DMS53 (cell line): ENCODE results near the gene AUNIP.

ENCODE experiments used
- DNase-seq: peaks from one replicate; lab custom pipeline; 2025; lab: John Stamatoyannopoulos, UW

AUNIP gene

DNA sequence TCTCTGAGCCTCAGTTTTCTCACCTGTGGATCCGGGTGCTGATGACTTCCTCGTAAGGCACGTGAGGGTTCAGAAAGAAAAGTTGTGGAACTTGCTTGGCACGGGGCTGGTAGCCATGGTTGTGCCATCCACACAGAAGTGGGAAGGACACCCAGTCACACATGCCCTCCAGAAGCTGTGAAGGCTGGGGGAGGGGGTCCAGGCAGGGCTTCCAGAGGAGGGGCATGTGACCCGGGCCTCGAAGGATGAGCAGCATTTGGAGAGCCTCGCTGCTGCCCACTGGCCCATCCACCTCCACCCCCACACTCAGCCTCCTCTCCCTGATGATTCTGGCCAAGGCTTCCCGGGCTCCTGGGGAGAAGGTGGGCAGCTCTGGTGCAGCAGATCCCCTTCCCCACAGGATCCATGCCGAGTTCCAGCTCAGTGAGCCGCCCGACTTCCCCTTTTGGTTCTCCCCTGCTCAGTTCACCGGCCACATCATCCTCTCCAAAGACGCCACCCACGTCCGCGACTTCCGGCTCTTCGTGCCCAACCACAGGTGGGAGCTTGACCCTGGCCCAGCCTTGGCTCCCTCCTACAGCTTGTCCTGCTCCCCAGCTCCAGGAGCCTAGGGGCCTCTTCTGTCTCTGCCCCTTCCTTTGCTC is 49.9 kb downstream of the AUNIP start:
- no peak for DNase-seq

DNA sequence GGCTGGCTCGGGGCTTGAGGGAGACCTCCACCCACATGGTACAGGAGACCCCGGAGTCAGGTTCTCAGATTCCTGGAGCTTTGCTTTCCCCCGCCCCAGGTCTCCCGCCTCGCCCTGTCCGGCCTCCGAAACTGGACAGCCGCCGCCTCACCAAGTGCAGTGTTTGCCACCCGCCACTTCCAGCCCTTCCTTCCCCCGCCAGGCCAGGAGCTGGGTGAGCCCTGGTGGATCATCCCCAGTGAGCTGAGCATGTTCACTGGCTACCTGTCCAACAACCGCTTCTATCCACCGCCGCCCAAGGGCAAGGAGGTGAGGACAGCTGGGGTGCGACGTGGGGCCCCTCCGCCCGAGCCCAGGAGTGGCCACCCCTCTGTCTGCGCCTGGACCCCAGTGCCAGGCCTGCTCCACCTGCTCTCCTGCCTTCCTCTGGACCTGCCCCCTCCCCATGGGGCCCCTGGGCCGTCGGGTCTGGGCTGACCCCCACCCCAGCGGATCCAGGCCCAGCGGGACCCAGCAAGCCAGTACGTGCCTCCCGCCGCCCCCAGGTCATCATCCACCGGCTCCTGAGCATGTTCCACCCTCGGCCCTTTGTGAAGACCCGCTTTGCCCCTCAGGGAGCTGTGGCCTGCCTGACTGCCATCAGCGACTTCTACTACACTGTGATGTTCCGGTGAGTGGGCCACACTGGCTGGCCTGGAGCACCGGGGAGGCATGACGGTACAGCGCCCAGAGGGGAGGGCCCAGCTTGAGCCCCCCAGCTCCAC is 50.6 kb downstream of the AUNIP start:
- no peak for DNase-seq

DNA sequence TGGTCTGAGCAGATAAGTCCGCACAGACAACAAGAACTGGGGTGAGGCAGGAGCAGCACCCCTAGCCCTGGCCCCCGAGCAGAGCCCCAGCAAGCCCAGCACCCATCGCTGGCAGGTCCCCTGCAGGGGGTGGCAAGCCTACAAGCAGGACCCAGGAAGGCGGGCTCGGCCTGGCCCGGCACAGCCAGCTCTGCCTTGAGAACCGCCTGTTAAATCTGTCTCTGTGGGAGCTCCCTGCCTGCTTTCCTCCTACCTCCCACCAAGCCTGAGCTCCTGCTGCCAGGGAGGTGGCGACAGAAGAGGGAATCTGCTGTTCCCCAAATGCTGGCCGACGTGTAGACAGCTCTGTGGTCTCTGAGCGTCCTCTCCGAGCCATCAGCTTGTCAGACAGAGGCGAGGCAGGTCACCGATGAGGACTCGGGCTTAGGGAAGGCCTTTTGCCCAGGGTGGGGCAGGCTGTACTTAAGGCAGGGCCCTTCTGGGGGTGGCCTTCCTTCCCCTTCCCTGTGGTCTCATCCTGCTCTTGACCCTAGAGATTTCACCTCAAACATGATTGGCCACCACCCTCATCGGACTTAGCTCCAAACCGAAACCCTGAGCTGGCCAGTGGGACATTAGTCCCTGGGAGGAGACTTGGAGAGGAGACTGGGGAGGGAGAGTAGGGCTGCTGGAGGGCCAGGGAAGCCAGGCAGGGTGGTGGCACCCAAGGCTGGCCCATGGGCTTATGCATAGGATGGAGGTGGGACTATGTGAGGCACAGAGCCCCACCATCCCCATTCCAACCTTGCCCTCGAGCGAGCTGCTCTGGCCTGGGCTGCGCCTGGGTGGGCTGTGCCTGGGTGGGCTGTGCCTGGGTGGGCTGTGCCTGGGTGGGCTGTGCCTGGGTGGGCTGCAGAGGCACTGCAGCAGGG is 51.5 kb downstream of the AUNIP start:
- DNase-seq, result no peak

- DNase-seq, result no peak
Measured at GRCh38 chr1:25806418-25806817, 52.8 kb downstream of the AUNIP start.

GRCh38 chr1:25805863-25806225 is 53.4 kb downstream of the AUNIP start:
- DNase-seq, result no peak

DNA sequence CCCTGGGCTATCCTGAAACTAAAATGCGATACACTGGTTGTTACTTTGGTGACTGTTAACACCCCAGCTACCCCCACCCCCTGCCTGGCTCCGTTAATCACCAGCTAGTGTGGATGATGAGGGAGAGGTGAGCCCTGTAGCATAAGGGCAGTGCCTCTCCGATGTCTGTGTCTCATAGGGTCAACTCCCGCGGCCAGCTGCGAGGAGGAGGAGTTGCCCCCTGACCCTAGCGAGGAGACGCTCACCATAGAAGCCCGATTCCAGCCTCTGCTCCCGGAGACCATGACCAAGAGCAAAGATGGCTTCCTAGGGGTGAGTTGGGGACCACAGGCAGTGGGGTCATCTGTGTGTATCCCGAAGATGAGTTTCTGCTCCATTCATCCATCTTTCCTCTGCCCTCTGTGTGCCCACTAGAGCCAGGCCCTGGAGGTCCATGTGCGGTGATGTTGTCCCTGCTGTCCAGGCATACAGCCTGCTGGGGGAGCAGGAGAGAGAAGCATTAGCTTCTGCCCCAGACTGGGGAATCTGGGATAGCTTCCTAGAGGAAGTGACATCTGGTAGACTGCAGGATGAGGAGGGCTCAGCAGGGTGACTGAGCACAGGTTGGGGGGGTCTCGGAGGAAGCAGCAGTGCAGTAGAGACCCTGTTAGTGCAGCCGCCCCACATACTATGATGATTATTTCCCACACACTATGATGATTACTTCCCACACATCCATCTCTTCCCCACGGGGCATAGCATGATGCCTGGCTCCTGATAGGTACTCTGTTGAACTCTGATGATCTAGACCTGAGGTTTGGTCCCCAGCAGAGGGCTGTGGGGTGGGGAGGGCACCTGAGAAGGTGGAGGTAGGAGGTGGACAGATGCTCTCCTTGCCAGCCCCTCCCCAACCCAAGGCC is 54.0 kb downstream of the AUNIP start:
- no peak for DNase-seq

- DNase-seq, result no peak
Measured at GRCh38 chr1:25804244-25804963, 54.9 kb downstream of the AUNIP start.

GRCh38 chr1:25803368-25803767 is 55.9 kb downstream of the AUNIP start:
- no peak for DNase-seq

- DNase-seq, result no peak
Measured at GRCh38 chr1:25802915-25803314, 56.3 kb downstream of the AUNIP start.

DNA sequence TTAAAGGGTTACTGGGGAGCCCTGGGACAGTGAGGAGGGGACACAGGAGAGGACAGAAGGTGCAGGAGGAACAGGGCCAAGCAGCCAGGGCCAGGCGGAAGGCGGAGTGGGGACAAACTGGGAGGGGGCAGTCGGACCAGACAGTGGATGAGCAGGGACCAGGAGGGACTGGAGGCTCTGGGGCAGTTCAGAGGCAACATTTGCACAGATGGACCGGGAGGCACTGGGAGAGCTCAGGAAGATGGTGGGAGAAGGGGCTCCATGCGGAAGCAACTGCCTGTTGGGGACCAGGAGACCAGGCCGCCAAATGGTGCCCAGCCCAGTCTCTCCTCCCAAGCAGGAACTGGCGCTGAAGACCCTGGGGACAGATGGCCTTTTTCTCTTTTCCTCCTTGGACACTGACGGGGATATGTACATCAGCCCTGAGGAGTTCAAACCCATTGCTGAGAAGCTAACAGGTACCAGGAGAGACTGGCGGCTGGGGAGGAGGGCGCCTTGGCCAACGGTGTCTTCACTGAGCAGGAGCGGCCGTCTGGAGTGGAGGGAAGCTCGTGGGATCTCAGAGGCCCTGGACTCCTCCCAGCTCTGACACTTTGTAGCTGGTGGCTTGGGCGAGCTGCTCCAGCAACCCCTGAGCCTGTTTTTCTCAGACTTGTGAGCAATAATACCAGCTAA is 58.4 kb downstream of the AUNIP start:
- DNase-seq, result peak; percentile 39

DNA sequence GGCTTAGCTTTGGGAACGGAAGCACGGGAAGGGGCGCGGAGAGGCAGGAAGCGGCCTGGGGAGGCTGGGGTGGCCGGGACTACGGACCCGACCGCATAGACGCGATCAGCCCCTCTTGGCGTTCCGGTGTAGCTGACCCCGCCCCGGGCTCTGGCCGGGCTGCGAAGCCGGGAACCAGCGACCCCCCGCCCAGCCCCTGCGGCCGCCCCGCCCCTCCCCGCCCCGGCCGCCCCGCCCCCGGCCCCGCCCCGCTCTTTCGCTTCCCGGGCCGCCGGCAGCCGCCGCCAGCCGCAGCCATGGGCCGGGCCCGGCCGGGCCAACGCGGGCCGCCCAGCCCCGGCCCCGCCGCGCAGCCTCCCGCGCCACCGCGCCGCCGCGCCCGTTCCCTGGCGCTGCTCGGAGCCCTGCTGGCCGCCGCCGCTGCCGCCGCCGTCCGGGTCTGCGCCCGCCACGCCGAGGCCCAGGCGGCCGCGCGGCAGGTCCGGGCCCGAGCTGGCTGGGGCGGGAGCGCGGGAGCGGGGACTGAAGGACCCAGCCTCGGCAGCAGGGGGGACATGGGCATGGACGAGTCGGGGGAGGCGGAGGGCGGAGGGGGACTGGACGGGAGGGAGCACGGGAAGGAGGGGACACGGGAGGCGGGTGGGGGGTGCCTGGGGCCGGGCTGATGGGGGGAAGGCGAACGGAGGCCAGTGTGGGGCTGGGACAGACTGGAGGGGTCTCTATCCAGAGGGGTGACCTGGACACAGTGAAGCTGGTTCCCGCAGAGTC is 59.1 kb downstream of the AUNIP start, which contains the start of gene SELENON:
Gene SELENON (plus strand): TSS at position 259 of the 768 bp plus-strand sequence. CDS start 38 bp downstream, at position 297.
- DNase-seq, result peak; percentile 74

- no peak for DNase-seq
Measured at GRCh38 chr1:25799352-25799934, 59.8 kb downstream of the AUNIP start.

- DNase-seq, result no peak
Measured at GRCh38 chr1:25798666-25799351, 60.4 kb downstream of the AUNIP start.

GRCh38 chr1:25797939-25798338 is 61.3 kb downstream of the AUNIP start:
- DNase-seq, result peak; percentile 69

DNA sequence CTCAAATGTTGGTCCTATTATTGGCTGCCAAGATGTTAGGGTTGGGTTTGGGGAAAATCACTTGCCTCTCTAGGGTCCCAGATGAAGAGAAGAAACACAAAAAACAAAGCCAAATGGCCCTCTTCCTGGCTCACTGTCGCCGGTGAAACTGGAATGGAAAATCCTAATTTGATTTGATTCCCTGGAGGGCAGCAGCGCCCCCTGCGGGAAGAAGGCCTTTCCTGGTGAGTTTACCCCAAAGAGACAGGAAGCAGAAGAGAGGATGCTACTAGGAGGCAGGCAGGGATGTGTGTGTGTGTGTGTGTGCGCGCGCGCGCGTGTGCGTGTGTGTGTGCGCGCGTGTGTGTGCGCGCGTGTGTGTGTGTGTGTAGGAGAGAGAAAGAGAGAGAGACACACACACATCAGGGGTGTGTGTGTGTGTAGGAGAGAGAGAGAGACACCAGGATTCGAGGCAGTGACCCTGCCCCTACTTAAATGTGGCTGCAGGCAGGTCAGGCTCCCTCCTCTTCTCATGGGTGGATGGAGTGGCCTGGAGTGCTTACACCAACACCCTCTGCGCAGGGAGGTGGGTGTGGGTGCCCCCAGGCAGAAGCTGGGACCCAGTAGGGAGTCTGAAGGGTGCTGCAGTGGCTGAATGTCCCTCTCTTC is 62.3 kb downstream of the AUNIP start:
- peak; percentile 93 for DNase-seq

GRCh38 chr1:25795946-25796810 is 63.1 kb downstream of the AUNIP start:
- peak; percentile 80 for DNase-seq

DNA sequence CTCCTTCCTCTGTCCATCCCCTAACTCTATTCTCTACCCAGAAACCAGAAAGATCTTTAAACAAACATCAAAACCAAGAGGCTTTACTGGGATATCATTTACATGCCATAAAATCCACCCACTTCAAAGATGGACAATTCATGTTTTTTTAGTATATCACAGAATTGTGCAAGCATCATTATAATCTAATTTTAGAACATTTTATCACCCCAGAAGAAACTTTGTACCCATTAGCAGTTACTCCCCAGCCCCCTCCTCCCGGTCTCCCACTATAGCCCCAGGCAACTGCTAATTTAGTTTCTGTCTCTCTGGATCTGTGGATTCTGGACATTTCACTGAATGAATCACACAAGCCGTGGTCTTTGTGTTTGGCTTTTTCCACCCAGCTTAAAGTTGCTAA is 64.0 kb downstream of the AUNIP start:
- no peak for DNase-seq
